Caki2 (cell line): ENCODE data around the gene MAP3K7CL. TPM values are rescaled to one million over a fixed set of nuclear protein-coding genes. Genes with fewer than 3 reads are reported as not detected.
A peak's percentile ranks its signal among the peaks of the same experiment; 100 is the strongest.

Source experiments
- DNase-seq: peaks from one replicate; pipeline ENCODE4 v3.0.0-alpha.2; 2015; ENCODE audit warnings: low read depth
- in situ Hi-C: cut with HindIII; loops from 2 replicates; pipeline ENCODE4 v1.10.0; 2016; ENCODE audit warnings: low sequenced_read_pairs, low pct_unique_long_range_greater_than_20kb, mixed read lengths
- total RNA-seq: library from RNA; depleted of rRNA; stranded (reverse); fragments of >200 nt; shearing (Covaris generic); gene quantifications from 2 replicates; pipeline ENCODE4 v1.2.3, GENCODE V29; 2014; ENCODE audit warnings: low replicate concordance; rRNA removed

MAP3K7CL gene, protein sequence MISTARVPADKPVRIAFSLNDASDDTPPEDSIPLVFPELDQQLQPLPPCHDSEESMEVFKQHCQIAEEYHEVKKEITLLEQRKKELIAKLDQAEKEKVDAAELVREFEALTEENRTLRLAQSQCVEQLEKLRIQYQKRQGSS
- total RNA-seq, result 2.0 and 18.1 TPM in 2 replicates

DNA sequence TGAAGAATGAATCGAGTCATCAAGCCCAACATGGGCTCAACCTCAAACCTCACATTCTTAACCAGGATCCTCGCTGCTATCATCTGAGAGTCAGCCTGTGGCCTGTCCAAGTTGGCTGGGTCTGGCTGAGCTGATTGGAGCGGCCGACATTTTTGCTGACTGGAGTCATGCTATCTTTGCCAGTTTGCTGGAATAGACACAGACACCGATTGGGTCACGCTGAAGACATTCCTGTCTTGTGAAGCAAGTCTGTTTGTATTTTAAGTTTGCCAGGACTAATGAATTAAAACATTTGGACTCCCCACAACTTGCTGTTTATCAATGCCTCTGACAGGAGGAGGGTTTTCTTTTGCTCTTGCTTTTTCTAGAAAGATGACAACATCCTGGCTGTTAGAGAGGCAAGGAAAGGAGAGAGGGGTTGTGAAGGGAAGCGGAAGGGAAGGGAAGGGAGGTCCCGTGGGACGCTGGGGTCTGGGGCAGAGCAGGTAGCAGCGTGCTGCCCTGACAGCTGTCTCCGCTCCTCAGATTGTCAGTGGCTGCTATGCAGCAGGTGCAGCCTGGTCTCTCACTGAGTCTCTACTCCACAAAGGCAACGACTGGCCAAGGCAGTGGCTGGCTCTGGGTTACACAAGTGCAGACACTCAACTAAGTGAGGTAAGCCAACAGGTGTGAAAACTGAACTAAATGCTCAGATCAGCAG is at the start of gene MAP3K7CL:
TSS of gene MAP3K7CL (plus strand) at position 375 of the 700 bp plus-strand sequence. CDS start 2,701 bp downstream, outside the sequence.
- in situ Hi-C loops, result no loop called here
- DNase-seq, result peak; percentile 91

GRCh38 chr21:29082046-29082815 is 48.2 kb upstream of the MAP3K7CL start:
- in situ Hi-C loops, result no loop called here

GRCh38 chr21:29083306-29083705 is 47.1 kb upstream of the MAP3K7CL start:
- DNase-seq, result no peak
- in situ Hi-C loops, result no loop called here

More at GRCh38 chr21:29082046-29082815, 48.2 kb upstream of the MAP3K7CL start:
- DNase-seq, result no peak

DNA sequence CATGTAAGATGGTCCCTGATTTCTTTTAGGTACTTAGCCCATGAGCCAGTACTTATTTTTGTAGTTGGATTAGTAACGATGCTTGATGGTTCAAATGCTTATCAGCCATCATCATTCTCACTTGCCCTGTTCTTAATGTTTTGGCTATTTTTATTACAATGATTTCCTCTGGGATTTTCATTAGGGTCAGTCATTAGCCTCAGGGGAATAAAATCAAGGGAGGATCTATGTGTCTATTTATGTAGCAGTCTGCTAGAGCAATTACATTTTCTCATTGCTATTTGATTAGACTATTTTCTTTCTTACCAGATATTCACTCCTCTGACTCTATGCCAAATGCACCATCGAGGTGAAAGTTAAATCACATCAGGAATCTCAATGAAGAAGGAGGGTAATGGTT is 46.1 kb upstream of the MAP3K7CL start:
- in situ Hi-C loops, result no loop called here
- DNase-seq, result no peak

DNA sequence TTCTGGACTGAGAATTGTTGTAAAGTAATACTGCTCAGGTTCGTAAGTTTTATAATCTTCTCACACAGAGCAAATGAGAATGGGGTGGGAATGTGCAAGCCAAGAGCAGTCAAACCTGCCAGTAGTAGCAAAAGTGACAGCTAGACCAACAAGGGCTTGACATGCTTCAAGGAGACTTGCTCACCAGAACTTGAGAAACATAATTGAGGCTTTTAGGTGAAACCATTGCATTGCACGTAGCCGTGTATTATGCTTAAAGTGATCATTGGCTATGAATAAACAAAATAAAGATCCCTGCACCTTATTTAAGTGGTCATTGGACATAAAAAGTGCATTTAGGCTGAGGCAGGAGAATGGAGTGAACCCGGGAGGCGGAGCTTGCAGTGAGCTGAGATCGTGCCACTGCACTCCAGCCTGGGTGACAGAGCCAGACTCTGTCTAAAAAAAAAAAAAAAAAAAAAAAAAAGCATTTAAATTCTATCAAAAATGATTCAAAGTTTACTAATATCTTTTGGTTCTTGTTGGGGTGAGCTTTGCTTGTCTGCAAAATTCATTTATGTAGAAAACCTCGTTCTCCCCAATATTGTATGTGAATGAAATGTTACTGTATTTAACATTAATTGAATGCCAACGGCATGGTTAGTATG is 45.2 kb upstream of the MAP3K7CL start:
- in situ Hi-C loops, result no loop called here
- no peak for DNase-seq

GRCh38 chr21:29091033-29091432 is 39.4 kb upstream of the MAP3K7CL start:
- DNase-seq, result no peak
- in situ Hi-C loops, result no loop called here

DNA sequence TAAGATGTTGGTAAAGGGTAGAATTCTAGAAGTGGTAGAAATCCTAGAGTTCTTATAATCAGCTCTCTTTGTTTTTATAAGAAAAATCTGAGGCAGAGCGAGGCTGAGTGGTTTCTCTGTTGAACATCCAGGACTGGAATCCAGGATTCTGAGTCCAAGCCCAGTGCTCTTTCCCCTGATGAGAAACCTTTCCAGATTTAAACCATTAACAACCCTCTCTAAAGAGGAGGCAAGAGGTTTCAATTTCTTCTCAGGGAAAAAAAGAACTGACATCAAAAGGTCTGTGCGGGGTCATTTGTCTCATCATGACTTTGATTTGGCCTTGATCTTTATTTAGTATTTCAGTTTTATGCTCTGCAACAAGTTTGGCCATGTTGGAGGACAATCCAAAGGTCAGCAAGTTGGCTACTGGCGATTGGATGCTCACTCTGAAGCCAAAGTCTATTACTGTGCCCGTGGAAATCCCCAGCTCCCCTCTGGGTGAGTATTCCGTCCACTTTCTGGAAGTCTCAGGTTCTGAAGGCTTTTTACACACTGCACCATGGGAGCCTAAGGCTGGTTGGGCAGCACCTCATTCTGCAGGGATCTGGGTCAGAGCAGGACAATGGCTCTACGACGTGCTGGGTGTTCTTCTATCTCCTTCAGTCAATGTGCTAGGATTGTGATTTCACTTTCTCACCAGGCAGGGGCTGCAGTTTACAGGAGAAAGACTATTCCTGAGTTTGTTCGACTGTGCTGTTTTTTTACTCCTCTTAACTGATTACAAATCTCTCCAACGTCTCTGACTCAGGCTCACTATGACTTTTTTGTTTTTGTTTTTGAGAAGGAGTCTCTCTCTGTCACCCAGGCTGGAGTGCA is 38.1 kb upstream of the MAP3K7CL start:
- peak; percentile 67 for DNase-seq
- in situ Hi-C loops, result no loop called here

DNA sequence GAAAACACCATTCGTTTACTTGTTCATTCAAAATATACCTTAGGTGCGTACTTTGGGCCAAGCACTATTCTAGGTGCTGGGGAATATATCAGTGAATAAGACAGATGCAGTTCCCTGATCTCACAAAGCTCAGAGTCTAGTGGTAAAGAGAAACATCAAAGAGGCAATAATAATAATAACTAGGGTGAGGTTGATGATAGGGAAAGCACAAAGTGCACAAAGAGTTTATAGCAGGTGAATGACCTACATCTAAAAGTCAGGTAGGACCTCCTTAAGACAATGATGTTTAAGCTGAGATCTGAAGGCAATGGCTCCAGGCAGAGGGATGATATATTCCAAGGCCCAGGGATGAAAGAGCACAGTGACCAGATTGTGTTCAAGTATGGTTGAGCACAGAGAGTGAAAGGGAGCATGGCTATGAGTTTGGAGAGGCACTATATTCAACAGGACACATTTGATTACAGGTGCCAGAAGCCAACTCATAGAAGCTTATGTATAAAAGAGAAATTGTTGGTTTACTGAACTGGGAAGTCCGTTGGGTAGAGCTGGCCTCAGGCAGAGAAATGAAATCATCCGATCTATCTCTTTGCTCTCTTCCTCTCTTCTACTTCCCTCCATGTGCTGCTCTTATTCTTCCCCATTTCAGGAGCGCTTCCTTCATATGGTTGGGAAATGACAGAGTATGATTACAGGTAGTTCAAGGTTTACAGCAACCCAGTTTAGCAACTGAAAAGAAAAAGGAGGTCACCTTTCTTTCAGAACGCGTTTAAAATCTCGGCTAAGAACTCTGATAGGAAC is 34.0 kb upstream of the MAP3K7CL start:
- DNase-seq, result no peak
- in situ Hi-C loops, result no loop called here

DNA sequence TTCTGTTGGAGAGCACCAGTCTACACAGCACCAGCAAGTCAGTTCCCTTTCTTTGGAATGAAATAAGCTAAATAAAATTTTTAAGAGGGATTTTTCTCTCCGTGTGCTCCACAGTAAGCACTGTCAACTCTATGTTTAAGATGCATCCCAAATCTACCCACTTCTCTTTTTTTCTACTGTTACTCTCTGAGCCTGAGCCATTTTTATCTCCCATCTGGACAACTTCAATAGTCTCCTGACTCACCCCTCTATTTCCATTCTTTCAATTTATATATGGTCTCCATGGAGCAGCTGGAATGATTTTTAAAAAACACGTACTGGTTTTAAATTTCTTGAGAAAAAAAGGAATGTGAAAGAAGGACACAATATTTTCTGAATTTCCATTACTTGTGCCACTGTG is 32.3 kb upstream of the MAP3K7CL start:
- in situ Hi-C loops, result no loop called here
- DNase-seq, result no peak

DNA sequence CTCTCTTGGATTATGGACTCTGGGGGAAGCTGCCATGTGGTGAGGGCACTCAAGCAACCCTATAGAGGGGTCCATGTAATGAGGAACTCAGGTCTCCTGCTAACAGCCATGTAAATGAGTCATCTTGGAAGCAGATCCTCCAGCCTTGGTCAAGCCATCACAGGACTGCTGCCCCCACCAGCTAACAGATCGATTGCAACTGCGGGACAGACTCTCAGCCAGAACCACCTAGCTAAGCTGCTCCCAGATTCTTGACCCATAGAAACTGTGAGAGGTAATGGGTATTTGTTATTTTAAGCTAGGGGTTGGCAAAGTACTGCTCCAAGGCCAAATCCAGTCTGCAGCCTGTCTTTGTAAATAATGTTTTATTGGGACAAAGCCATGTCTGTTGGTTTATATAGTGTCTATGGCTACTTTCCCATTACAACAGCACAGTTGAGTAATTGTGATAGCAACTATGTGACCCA is 27.6 kb upstream of the MAP3K7CL start:
- in situ Hi-C loops, result no loop called here
- no peak for DNase-seq

DNA sequence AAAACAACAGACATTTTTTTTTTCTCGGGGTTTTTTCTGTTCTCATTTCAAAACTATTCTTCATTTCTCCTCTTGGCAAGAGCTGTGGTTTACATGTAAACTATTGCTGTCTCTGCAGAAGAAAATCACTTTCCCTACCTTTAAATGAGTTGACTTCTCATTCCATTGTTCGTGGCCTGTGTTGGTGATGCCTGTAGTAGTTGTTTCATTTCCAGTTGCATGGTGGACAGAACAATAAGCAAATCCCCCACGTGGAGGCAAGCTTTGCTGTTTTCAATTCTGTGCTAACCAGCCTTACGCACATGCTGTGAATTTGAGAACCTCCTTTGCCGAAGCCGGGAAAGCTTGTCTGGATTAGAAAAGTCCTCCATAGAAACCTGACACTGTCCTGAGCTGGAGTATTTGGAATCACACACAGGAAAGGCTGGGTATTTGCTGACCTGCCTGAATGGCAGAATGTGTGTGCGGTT is 26.2 kb upstream of the MAP3K7CL start:
- in situ Hi-C loops, result no loop called here
- DNase-seq, result no peak

GRCh38 chr21:29105218-29105617 is 25.2 kb upstream of the MAP3K7CL start:
- peak; percentile 77 for DNase-seq
- in situ Hi-C loops, result no loop called here

- peak; percentile 61 for DNase-seq
- in situ Hi-C loops, result no loop called here
Measured at GRCh38 chr21:29114765-29115500, 15.5 kb upstream of the MAP3K7CL start.

GRCh38 chr21:29115899-29116298 is 14.5 kb upstream of the MAP3K7CL start:
- DNase-seq, result no peak
- in situ Hi-C loops, result no loop called here

GRCh38 chr21:29117372-29117955 is 13.0 kb upstream of the MAP3K7CL start:
- no peak for DNase-seq
- in situ Hi-C loops, result no loop called here

GRCh38 chr21:29121759-29122158 is 8.7 kb upstream of the MAP3K7CL start:
- in situ Hi-C loops, result no loop called here
- no peak for DNase-seq
